HepG2 (cell line): Measurements from ENCODE around the gene SLC17A8. TPM values are rescaled to one million over a fixed set of nuclear protein-coding genes. Genes with fewer than 3 reads are reported as not detected.
A peak's percentile ranks its signal among the peaks of the same experiment; 100 is the strongest.

Experiments
- ATAC-seq: fragments of 200-7000 bp; cut with Tn5 transposase; 3 replicates; pipeline ENCODE4 v1.9.1; 2020; ENCODE audit warnings: mild to moderate bottlenecking, moderate library complexity
- BruUV-seq: library from RNA; stranded (reverse); fragments of 400-500 nt; replicated peaks from 2 replicates; lab custom pipeline; 2021; lab: Mats Ljungman, UMichigan
- CTCF ChIA-PET: fragments of 300-600 bp; formaldehyde crosslinking; extraction: SDS; loops from one replicate; lab custom pipeline; 2021; ENCODE audit warnings: low total read pairs, inconsistent platforms, low intra/inter-chr PET ratio; lab: Yijun Ruan, JAX
- POLR2A ChIA-PET: fragments of 350-600 bp; sonication (Branson Sonifier 250); formaldehyde crosslinking; loops from one replicate; lab custom pipeline; 2020; ENCODE audit warnings: antibody characterized with exemption, inconsistent platforms; lab: Yijun Ruan, JAX
- DNase-seq: peaks from one replicate; pipeline ENCODE4 v3.0.0-alpha.2; 2015; ENCODE audit warnings: low spot score
- FAIRE-seq: peaks from 3 replicates; lab custom pipeline; 2011; peaks lifted over from hg19 to GRCh38; lab: Jason Lieb, UNC
- H2AFZ ChIP-seq: one replicate; pipeline ENCODE4 v1.6.1; 2011; ENCODE audit warnings: low read length, inconsistent platforms
- H3K27ac ChIP-seq: fragments of 300-600 bp; 3 replicates; pipeline ENCODE4 v1.8.0; 2011; ENCODE audit warnings: mixed run types, mild to moderate bottlenecking, mixed read lengths, low read length, inconsistent platforms; ENCODE audit not compliant: insufficient read depth; ENCODE audit errors: extremely low read length
- H3K27me3 ChIP-seq, 2 experiments: fragments of 200-600 bp in 1 of 2; 2 replicates in 1 of 2; 3 replicates in 1 of 2; pipeline versions ENCODE4 v1.6.0 to v1.8.0; 2011; ENCODE audit warnings: low read length in 2 of 2, mild to moderate bottlenecking in 2 of 2, moderate library complexity in 2 of 2, inconsistent platforms in 1 of 2; ENCODE audit not compliant: insufficient read depth in 2 of 2, control insufficient read depth in 1 of 2
- H3K36me3 ChIP-seq, 2 experiments: fragments of 200-600 bp in 1 of 2; replicated peaks in 1 of 2; 2 replicates in 1 of 2; 3 replicates in 1 of 2; pipeline versions ENCODE4 v1.5.1 to v1.8.0; 2011; ENCODE audit warnings: low read length in 2 of 2, inconsistent platforms in 1 of 2; ENCODE audit not compliant: insufficient read depth in 2 of 2, control insufficient read depth in 1 of 2
- H3K4me1 ChIP-seq: 2 replicates; pipeline ENCODE4 v1.5.1; 2012; ENCODE audit warnings: low read length, inconsistent platforms; ENCODE audit not compliant: insufficient read depth
- H3K4me2 ChIP-seq: 2 replicates; pipeline ENCODE4 v1.6.0; 2011; ENCODE audit warnings: low read depth, low read length, inconsistent platforms
- H3K4me3 ChIP-seq, 3 experiments: fragments of 200-600 bp in 1 of 3; sonication (generic), shearing (Covaris generic) in 1 of 3; replicated peaks in 1 of 3; 2 replicates each; pipeline ENCODE4 v1.5.1; 2011 to 2016; ENCODE audit warnings: low read length in 3 of 3, inconsistent platforms in 2 of 3, low read depth in 2 of 3, mild to moderate bottlenecking in 2 of 3, control low read depth in 1 of 3, mixed read lengths in 1 of 3; ENCODE audit not compliant: insufficient read depth in 1 of 3
- H3K79me2 ChIP-seq: one replicate; pipeline ENCODE4 v1.6.1; 2011; ENCODE audit warnings: low read length, inconsistent platforms; ENCODE audit not compliant: insufficient read depth
- H3K9ac ChIP-seq: 2 replicates; pipeline ENCODE4 v1.6.0; 2011; ENCODE audit warnings: mild to moderate bottlenecking, low read depth, low read length, inconsistent platforms; ENCODE audit not compliant: insufficient read depth
- H3K9me3 ChIP-seq: 2 replicates; pipeline ENCODE4 v1.5.1; 2012; ENCODE audit warnings: mild to moderate bottlenecking, low read length
- H4K20me1 ChIP-seq: 2 replicates; pipeline ENCODE4 v1.6.0; 2011; ENCODE audit warnings: inconsistent platforms, mild to moderate bottlenecking, low read length, moderate library complexity; ENCODE audit not compliant: insufficient read depth
- CBFB ChIP-seq: sonication (generic); formaldehyde crosslinking; IDR thresholded peaks from 2 replicates; pipeline ENCODE4 v1.4.0; 2020; ENCODE audit warnings: missing genetic modification reagents
- CREB1 ChIP-seq, 2 experiments: fragments of 450-650 bp in 1 of 2; IDR thresholded peaks; 2 replicates each; pipeline ENCODE4 v1.6.1; 2016 to 2017; ENCODE audit warnings: control low read depth in 1 of 2, mild to moderate bottlenecking in 1 of 2, missing compliant biosample characterization in 1 of 2, missing genetic modification characterization in 1 of 2
- EED ChIP-seq: sonication (generic); formaldehyde crosslinking; IDR thresholded peaks from 2 replicates; pipeline ENCODE4 v1.5.0; 2020; ENCODE audit warnings: mild to moderate bottlenecking, missing genetic modification reagents
- EHMT2 ChIP-seq: fragments of 200-600 bp; sonication (generic); IDR thresholded peaks from 2 replicates; pipeline ENCODE4 v1.7.0; 2017; ENCODE audit warnings: antibody characterized with exemption, low read depth, low read length, borderline replicate concordance
- HDAC1 ChIP-seq: sonication (generic); formaldehyde crosslinking; IDR thresholded peaks from 2 replicates; pipeline ENCODE4 v1.5.1; 2020; ENCODE audit warnings: mild to moderate bottlenecking, missing genetic modification reagents
- HNF4G ChIP-seq, 2 experiments: sonication (generic) in 1 of 2; formaldehyde crosslinking in 1 of 2; IDR thresholded peaks; 2 replicates each; pipeline versions ENCODE4 v1.4.0 to v1.6.1; 2011 to 2020; ENCODE audit warnings: borderline replicate concordance in 2 of 2, low read depth in 2 of 2, mild to moderate bottlenecking in 2 of 2, low read length in 1 of 2, missing genetic modification reagents in 1 of 2, moderate library complexity in 1 of 2
- KAT2B ChIP-seq: fragments of 150-350 bp; IDR thresholded peaks from 2 replicates; pipeline ENCODE4 v1.6.1; 2014; ENCODE audit warnings: low read depth, low read length, borderline replicate concordance
- MBD4 ChIP-seq: IDR thresholded peaks from 2 replicates; pipeline ENCODE4 v1.6.1; 2012; ENCODE audit warnings: low read length, inconsistent platforms, borderline replicate concordance
- NR2F1 ChIP-seq, 2 experiments: fragments of 450-650 bp in 1 of 2; formaldehyde crosslinking in 1 of 2; IDR thresholded peaks; 2 replicates each; pipeline versions ENCODE4 v1.5.0 to v1.6.1; 2016 to 2020; ENCODE audit warnings: mild to moderate bottlenecking in 1 of 2, missing compliant biosample characterization in 1 of 2, missing genetic modification reagents in 1 of 2, moderate library complexity in 1 of 2
- NR2F6 ChIP-seq, 2 experiments: IDR thresholded peaks; 2 replicates each; pipeline ENCODE4 v1.6.1; 2016; ENCODE audit warnings: antibody characterized with exemption in 1 of 2, mild to moderate bottlenecking in 1 of 2
- PHF21A ChIP-seq: sonication (generic); formaldehyde crosslinking; IDR thresholded peaks from 2 replicates; pipeline ENCODE4 v1.5.0; 2020; ENCODE audit warnings: mild to moderate bottlenecking, missing genetic modification reagents
- RARA ChIP-seq: IDR thresholded peaks from 2 replicates; pipeline ENCODE4 v1.6.1; 2016; ENCODE audit warnings: missing genetic modification reagents, missing compliant biosample characterization
- SCMH1 ChIP-seq: sonication (generic); formaldehyde crosslinking; IDR thresholded peaks from 2 replicates; pipeline ENCODE4 v1.9.0; 2021; ENCODE audit warnings: missing genetic modification reagents, mild to moderate bottlenecking, borderline replicate concordance
- SOX6 ChIP-seq, 2 experiments: fragments of 450-650 bp in 1 of 2; sonication (generic) in 1 of 2; formaldehyde crosslinking in 1 of 2; IDR thresholded peaks; 2 replicates each; pipeline versions ENCODE4 v1.4.0 to v1.6.1; 2017 to 2020; ENCODE audit warnings: antibody characterized with exemption in 1 of 2, mild to moderate bottlenecking in 1 of 2, missing genetic modification reagents in 1 of 2
- TBL1XR1 ChIP-seq: fragments of 150-350 bp; IDR thresholded peaks from 2 replicates; pipeline ENCODE4 v1.6.1; 2014; ENCODE audit warnings: borderline replicate concordance, low read length; ENCODE audit not compliant: partially characterized antibody
- TBX3 ChIP-seq: fragments of 450-650 bp; IDR thresholded peaks from 2 replicates; pipeline ENCODE4 v1.6.1; 2017; ENCODE audit warnings: antibody characterized with exemption, mild to moderate bottlenecking, inconsistent platforms, borderline replicate concordance
- ZBTB3 ChIP-seq: sonication (generic); formaldehyde crosslinking; IDR thresholded peaks from 2 replicates; pipeline ENCODE4 v1.4.0; 2020; ENCODE audit warnings: low read depth, mild to moderate bottlenecking, moderate library complexity, missing genetic modification reagents, borderline replicate concordance
- ZNF263 ChIP-seq: sonication (generic); formaldehyde crosslinking; IDR thresholded peaks from 2 replicates; pipeline ENCODE4 v1.4.0; 2020; ENCODE audit warnings: missing genetic modification reagents
- ZNF44 ChIP-seq: sonication (generic); formaldehyde crosslinking; IDR thresholded peaks from 2 replicates; pipeline ENCODE4 v1.5.1; 2020; ENCODE audit warnings: mild to moderate bottlenecking, missing genetic modification reagents
- WGBS: methylation state at CpG from one replicate; pipeline ENCODE4 v1.1.6; 2017; ENCODE audit warnings: low lambda C conversion rate; 5-methylcytosine and 5-hydroxymethylcytosine counted together
- in situ Hi-C: cut with HindIII; loops from 2 replicates; pipeline ENCODE4 v1.10.0; 2017; ENCODE audit warnings: low pct_unique_long_range_greater_than_20kb; ENCODE audit not compliant: extremely low pct_ligation_motif_present
- intact Hi-C: fragments of 100-400 bp; cut with micrococcal nuclease; formaldehyde crosslinking; loops from one replicate; pipeline ENCODE4 v1.10.0; 2022; ENCODE audit not compliant: unreplicated experiment
- polyA plus RNA-seq, 8 experiments: library from polyadenylated mRNA; depleted of rRNA in 3 of 8; stranded (reverse) in 7 of 8; unstranded in 1 of 8; fragments of >200 nt; fragmentation: Illumina TruSeq in 4 of 8; extraction: Trizol in 4 of 8; gene quantifications; 2 replicates each; pipeline versions ENCODE4 v1.2.1 to v1.2.3, GENCODE V29; 2011 to 2016; ENCODE audit warnings: low read depth in 4 of 8, missing spikeins in 1 of 8, mixed read lengths in 1 of 8; ENCODE audit not compliant: insufficient read depth in 1 of 8
- total RNA-seq, 5 experiments: library from RNA; depleted of rRNA; stranded (reverse); fragments of >200 nt; fragmentation: Illumina TruSeq; extraction: Trizol; gene quantifications; 2 replicates each; pipeline ENCODE4 v1.2.3, GENCODE V29; 2016; ENCODE audit warnings: low read depth in 1 of 5
- TF ChIP-seq, protein P1 (sequence below): IDR thresholded peaks from 2 replicates; pipeline ENCODE4 v1.6.1; 2016; ENCODE audit warnings: missing compliant biosample characterization, missing genetic modification reagents, borderline replicate concordance

Gene SLC17A8
- total and polyA plus RNA-seq, 2 of the 13 experiments (the other 11 are each of a cell fraction or from before 2014, with no cell fraction given): 0.07 to 0.15 TPM

DNA sequence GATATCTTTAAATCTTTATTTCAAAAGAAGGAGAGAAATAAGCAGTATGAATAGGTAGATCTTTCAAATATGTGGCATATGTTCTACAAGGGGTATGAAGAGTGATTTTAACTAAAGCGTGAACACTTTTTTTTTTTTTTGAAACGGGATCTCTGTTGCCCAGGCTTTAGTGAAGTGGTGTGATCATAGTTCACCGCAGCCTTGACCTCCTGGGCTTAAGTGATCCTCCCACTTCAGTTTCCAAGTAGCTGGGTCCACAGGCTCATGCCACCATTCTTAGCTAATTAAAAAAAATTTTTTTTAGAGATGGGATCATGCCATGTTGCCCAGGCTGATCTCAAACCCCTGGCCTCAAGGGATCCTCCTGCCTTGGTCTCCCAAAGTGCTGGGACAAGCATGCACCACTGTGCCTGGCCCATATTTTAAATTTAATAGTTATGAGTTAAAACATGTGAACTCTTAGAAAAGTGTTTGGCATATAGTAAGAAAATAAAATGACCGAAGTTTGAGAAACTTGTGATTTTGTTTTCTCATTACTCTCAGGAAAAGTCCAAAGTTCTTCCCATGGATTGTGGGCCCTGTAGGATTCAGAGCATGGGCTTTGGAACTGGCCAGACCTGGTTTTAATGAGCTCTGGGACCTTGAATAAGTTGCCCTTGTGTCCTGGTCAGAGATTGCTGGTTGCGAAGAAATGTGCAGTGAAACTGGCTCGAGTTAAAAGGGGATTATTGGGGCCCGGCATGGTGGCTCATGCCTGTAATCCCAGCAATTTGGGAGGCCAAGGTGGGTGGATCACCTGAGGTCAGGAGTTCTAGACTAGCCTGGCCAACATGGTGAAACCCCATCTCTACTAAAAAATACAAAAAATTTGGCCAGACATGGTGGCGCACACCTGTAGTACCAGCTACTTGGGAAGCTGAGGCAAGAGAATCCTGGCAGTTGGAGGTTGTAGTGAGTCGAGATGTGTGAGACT, 27.0 kb downstream of the SLC17A8 start:
- ATAC-seq: peak; percentile 85
- H3K4me1 ChIP-seq: peaks cover 48% of the 10 kb centered on the region
- CTCF ChIA-PET: no interaction called here
- H2AFZ ChIP-seq: no peak overlapping the region
- intact Hi-C loops (no loop called here), in situ Hi-C loops (no loop called here)
- POLR2A ChIA-PET: interaction anchor here (0.8 to 1.3 kb wide), 3 partner anchors 9 to 91 kb away, joined by 3 read pairs; no protein-coding TSS in a partner anchor
- H3K4me2 ChIP-seq: peak overlapping the region; percentile 54
- H3K27me3 ChIP-seq: 0 out of 5 replicates have a peak, but pooled peaks cover 0 to 1% of the 10 kb centered on the region in 2 experiments
- no peaks in the 10 kb centered on the region for H3K9me3 ChIP-seq
- no peaks in the 10 kb centered on the region for H3K79me2 ChIP-seq
- FAIRE-seq: peak; percentile 66
- H3K9ac ChIP-seq: no peak overlapping the region
- BruUV-seq: no TSS peak
- H3K27ac ChIP-seq: peak overlapping the region; percentile 32
- no peaks in the 10 kb centered on the region for H4K20me1 ChIP-seq
- no peaks in the 10 kb centered on the region for H3K36me3 ChIP-seq
- WGBS: 26% methylated on average over 9 of the region's 9 CpGs
- peak; percentile 20 for DNase-seq
- peak overlapping the region in 1 of 3 experiments; percentile 34; a peak in 1 of 6 replicates for H3K4me3 ChIP-seq
- TF ChIP-seq CBFB (CRISPR knock-in tag) (no peak), PHF21A (CRISPR knock-in tag) (peak; percentile 50; the same call in 1 of the 2 replicates), MBD4 (no peak), KAT2B (no peak), ZBTB3 (no peak), NR2F1 (CRISPR knock-in tag; IDR thresholded peaks at IDR 0.05) (peak in 1 of 2 experiments; percentile 60; a peak in 1 of 4 replicates), TBL1XR1 (no peak), CREB1 (IDR thresholded peaks at IDR 0.05) (no peak), CREB1 (CRISPR knock-in tag; IDR thresholded peaks at IDR 0.05) (0 out of 2 replicates have a peak, but pooled peaks have one; percentile 18), ZNF44 (CRISPR knock-in tag) (peak; percentile 44; the same call in 1 of the 2 replicates), HDAC1 (CRISPR knock-in tag) (no peak), SCMH1 (CRISPR knock-in tag) (no peak), RARA (CRISPR knock-in tag) (peak; percentile 68), EHMT2 (0 out of 2 replicates have a peak, but pooled peaks have one; percentile 59), EED (no peak), HNF4G (IDR thresholded peaks at IDR 0.05; ENCODE audit: borderline replicate concordance, low read depth, low read length) (peak; percentile 33; the same call in 1 of the 2 replicates), HNF4G (CRISPR knock-in tag; IDR thresholded peaks at IDR 0.05; ENCODE audit: borderline replicate concordance, low read depth) (no peak), TBX3 (no peak), SOX6 (IDR thresholded peaks at IDR 0.05) (no peak), SOX6 (CRISPR knock-in tag; IDR thresholded peaks at IDR 0.05) (no peak), ZNF263 (no peak), NR2F6 (IDR thresholded peaks at IDR 0.05) (peak; percentile 61), NR2F6 (CRISPR knock-in tag; IDR thresholded peaks at IDR 0.05) (peak; percentile 55)
- TF ChIP-seq, protein P1, sequence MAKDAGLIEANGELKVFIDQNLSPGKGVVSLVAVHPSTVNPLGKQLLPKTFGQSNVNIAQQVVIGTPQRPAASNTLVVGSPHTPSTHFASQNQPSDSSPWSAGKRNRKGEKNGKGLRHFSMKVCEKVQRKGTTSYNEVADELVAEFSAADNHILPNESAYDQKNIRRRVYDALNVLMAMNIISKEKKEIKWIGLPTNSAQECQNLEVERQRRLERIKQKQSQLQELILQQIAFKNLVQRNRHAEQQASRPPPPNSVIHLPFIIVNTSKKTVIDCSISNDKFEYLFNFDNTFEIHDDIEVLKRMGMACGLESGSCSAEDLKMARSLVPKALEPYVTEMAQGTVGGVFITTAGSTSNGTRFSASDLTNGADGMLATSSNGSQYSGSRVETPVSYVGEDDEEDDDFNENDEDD: no peak
